Stimulated activated CD4-positive, alpha-beta T cell treated with anti-CD3 and anti-CD28 coated beads, Interleukin-1b, Interleukin-23, amount 100 ng/mL, for 4 hours (primary cell): Measurements from ENCODE around the gene PNMA1.
"Not testable (repeated sequence)": the region's sequence is repeated elsewhere in the genome, so short reads cannot be mapped to it uniquely, and the experiment has no call there.

ENCODE experiments used
- DNase-seq, 2 donors: peaks; one replicate each; pipeline ENCODE4 v3.0.0-alpha.2; 2020; ENCODE audit warnings: low read depth in 2 of 2

The PNMA1 gene

GRCh38 chr14:73717711-73718417 is 3.7 kb upstream of the PNMA1 start:
- DNase-seq: no peak

GRCh38 chr14:73717266-73717665 is 3.1 kb upstream of the PNMA1 start:
- no peak for DNase-seq

- DNase-seq: no peak
These were observed 1.5 kb upstream of the PNMA1 start for GRCh38 chr14:73715707-73716106.

- no peak for DNase-seq
These were observed 485 bp upstream of the PNMA1 start for GRCh38 chr14:73714656-73715081.

GRCh38 chr14:73713206-73713802 is 880 bp downstream of the PNMA1 start:
- no peak for DNase-seq

GRCh38 chr14:73712540-73713180 is 1.5 kb downstream of the PNMA1 start:
- no peak for DNase-seq

GRCh38 chr14:73712071-73712506 is 2.1 kb downstream of the PNMA1 start:
- no peak for DNase-seq

- DNase-seq: no peak
These were observed 3.4 kb downstream of the PNMA1 start for GRCh38 chr14:73710737-73711136.

GRCh38 chr14:73709904-73710469 is 4.2 kb downstream of the PNMA1 start:
- no peak for DNase-seq

- DNase-seq: not testable (repeated sequence)
These were observed 6.1 kb downstream of the PNMA1 start for GRCh38 chr14:73708076-73708475.

GRCh38 chr14:73700325-73700724 is 13.9 kb downstream of the PNMA1 start:
- DNase-seq: no peak

GRCh38 chr14:73696466-73697400 is 17.5 kb downstream of the PNMA1 start:
- DNase-seq: no peak

- DNase-seq: no peak
These were observed 18.2 kb downstream of the PNMA1 start for GRCh38 chr14:73695997-73696396.

GRCh38 chr14:73695082-73695481 is 19.1 kb downstream of the PNMA1 start:
- DNase-seq: no peak

GRCh38 chr14:73694083-73694482 is 20.1 kb downstream of the PNMA1 start:
- DNase-seq: no peak

- no peak for DNase-seq
These were observed 27.3 kb downstream of the PNMA1 start for GRCh38 chr14:73686901-73687300.

- DNase-seq: no peak
These were observed 28.9 kb downstream of the PNMA1 start for GRCh38 chr14:73685328-73685727.

- DNase-seq: no peak
These were observed 29.6 kb downstream of the PNMA1 start for GRCh38 chr14:73684627-73685026.

GRCh38 chr14:73680821-73681220 is 33.4 kb downstream of the PNMA1 start:
- no peak for DNase-seq

- DNase-seq: no peak
These were observed 35.5 kb downstream of the PNMA1 start for GRCh38 chr14:73678698-73679097.

- DNase-seq: no peak
These were observed 39.2 kb downstream of the PNMA1 start for GRCh38 chr14:73674986-73675385.

- DNase-seq: no peak
These were observed 46.3 kb downstream of the PNMA1 start for GRCh38 chr14:73667854-73668253.
